LHCN-M2 (cell line): ENCODE data around the gene SIL1. TPM values are rescaled to one million over a fixed set of nuclear protein-coding genes. Genes with fewer than 3 reads are reported as not detected.

Experiments used
- total RNA-seq: library from RNA; depleted of rRNA; stranded (reverse); fragments of >200 nt; gene quantifications from 2 replicates; pipeline ENCODE4 v1.2.3, GENCODE V29; 2014; rRNA removed

The SIL1 gene
- total RNA-seq, 1 experiment from 2014 or later, result 41.4 TPM

Other genes with a start within 250 kb of the SIL1 start
- gene MATR3, start 95.4 kb upstream of the SIL1 start, total RNA-seq, result 268 and 269 TPM in 2 replicates
- gene PAIP2, start 143.5 kb upstream of the SIL1 start, total RNA-seq, result 50.1 and 56.5 TPM in 2 replicates
- gene SLC23A1, start 184.9 kb upstream of the SIL1 start, total RNA-seq, result not detected in 2 replicates
- gene MZB1, start 191.5 kb upstream of the SIL1 start, total RNA-seq, result not detected in 2 replicates
- gene PROB1, start 196.7 kb upstream of the SIL1 start, total RNA-seq, result 6.0 and 6.2 TPM in 2 replicates
- 3.7 and 4.1 TPM in 2 replicates for gene SPATA24, start 205.7 kb upstream of the SIL1 start, total RNA-seq
- 10.9 and 13.5 TPM in 2 replicates for gene DNAJC18, start 241.2 kb upstream of the SIL1 start, total RNA-seq